Hepatocyte (in vitro differentiated cells): ENCODE measurements around the gene SYT12. TPM values are rescaled to one million over a fixed set of nuclear protein-coding genes. Genes with fewer than 3 reads are reported as not detected.
A peak's percentile ranks its signal among the peaks of the same experiment; 100 is the strongest.

Source experiments
- DNase-seq: peaks from one replicate; pipeline ENCODE4 v3.0.0-alpha.2; 2016; ENCODE audit warnings: low spot score
- H2AFZ ChIP-seq: fragments of 200-600 bp; sonication (generic); 2 replicates; pipeline ENCODE4 v1.6.0; 2016; ENCODE audit warnings: antibody characterized with exemption, mild to moderate bottlenecking
- H3K27ac ChIP-seq: fragments of 200-600 bp; sonication (generic); 2 replicates; pipeline ENCODE4 v1.5.1; 2016; ENCODE audit warnings: mild to moderate bottlenecking
- H3K27me3 ChIP-seq: fragments of 200-600 bp; sonication (generic); 2 replicates; pipeline ENCODE4 v1.6.1; 2016
- H3K36me3 ChIP-seq: fragments of 200-600 bp; sonication (generic); replicated peaks from 2 replicates; pipeline ENCODE4 v1.5.1; 2016; ENCODE audit warnings: low read depth; ENCODE audit not compliant: insufficient read depth
- H3K4me1 ChIP-seq: fragments of 200-600 bp; sonication (generic); 2 replicates; pipeline ENCODE4 v1.5.1; 2016; ENCODE audit warnings: mild to moderate bottlenecking, moderate library complexity; ENCODE audit not compliant: insufficient read depth
- H3K4me2 ChIP-seq: fragments of 200-600 bp; sonication (generic); 2 replicates; pipeline ENCODE4 v1.6.0; 2016
- H3K4me3 ChIP-seq: fragments of 200-600 bp; sonication (generic); 2 replicates; pipeline ENCODE4 v1.5.1; 2016; ENCODE audit warnings: mild to moderate bottlenecking
- H3K79me2 ChIP-seq: fragments of 200-600 bp; sonication (generic); 2 replicates; pipeline ENCODE4 v1.6.0; 2017; ENCODE audit warnings: mild to moderate bottlenecking
- H3K9me2 ChIP-seq: fragments of 200-600 bp; sonication (generic); replicated peaks from 2 replicates; pipeline ENCODE4 v1.6.0; 2017; ENCODE audit warnings: mild to moderate bottlenecking; ENCODE audit not compliant: insufficient read depth
- H3K9me3 ChIP-seq: fragments of 200-600 bp; sonication (generic); 2 replicates; pipeline ENCODE4 v1.5.1; 2016; ENCODE audit warnings: low read depth, mild to moderate bottlenecking
- H4K20me1 ChIP-seq: fragments of 200-600 bp; sonication (generic); 2 replicates; pipeline ENCODE4 v1.6.0; 2016; ENCODE audit warnings: mild to moderate bottlenecking; ENCODE audit not compliant: insufficient read depth, poor library complexity, severe bottlenecking
- EZH2 ChIP-seq: fragments of 200-600 bp; sonication (generic); IDR thresholded peaks from 2 replicates; pipeline ENCODE4 v1.6.1; 2016; ENCODE audit warnings: antibody characterized with exemption, mild to moderate bottlenecking, borderline replicate concordance
- EZH2phosphoT487 ChIP-seq: fragments of 200-600 bp; sonication (generic); IDR thresholded peaks from one replicate; pipeline ENCODE4 v1.6.1; 2018; ENCODE audit warnings: antibody characterized with exemption, mild to moderate bottlenecking, low read depth, moderate library complexity; ENCODE audit not compliant: unreplicated experiment, severe bottlenecking
- WGBS: methylation state at CpG from one replicate; pipeline ENCODE4 v1.1.6; 2016; ENCODE audit warnings: low lambda C conversion rate; ENCODE audit errors: missing lambda C conversion rate; 5-methylcytosine and 5-hydroxymethylcytosine counted together
- polyA plus RNA-seq: library from polyadenylated mRNA; unstranded; fragments of >200 nt; fragmentation: Nextera tagmentation; extraction: Ambion mirVana; gene quantifications from 2 replicates; pipeline ENCODE4 v1.2.1, GENCODE V29; 2016
- total RNA-seq: library from RNA; depleted of rRNA; stranded (reverse); fragments of >200 nt; gene quantifications from 2 replicates; pipeline ENCODE4 v1.2.3, GENCODE V29; 2014
- TF ChIP-seq, protein P1 (sequence below): fragments of 200-600 bp; sonication (generic); IDR thresholded peaks from 2 replicates; pipeline ENCODE4 v1.5.1; 2016; ENCODE audit warnings: antibody characterized with exemption, mild to moderate bottlenecking; ENCODE audit not compliant: poor library complexity

SYT12 gene
- total and polyA plus RNA-seq, 2 experiments from 2014 or later, result 0.27 to 0.50 TPM

DNA sequence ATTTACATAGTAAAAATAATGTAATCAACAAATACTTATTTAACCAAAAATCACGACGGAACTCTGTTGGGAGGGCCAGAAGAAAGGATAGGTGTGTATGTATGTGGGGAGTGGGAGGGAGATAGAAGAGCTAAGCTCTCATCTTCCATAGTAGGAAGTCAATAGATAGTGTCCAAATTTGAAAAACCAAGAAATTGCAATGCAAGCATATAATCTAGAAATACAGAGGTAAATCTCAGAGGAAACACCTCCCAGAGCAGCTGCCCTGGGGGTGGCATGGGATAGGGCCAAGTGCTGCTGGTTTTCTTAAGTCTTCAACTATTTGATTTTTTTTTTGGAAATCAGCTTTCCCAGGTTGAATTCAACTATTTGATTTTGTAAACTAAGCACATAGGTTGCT, 30.9 kb upstream of the SYT12 start:
- no peak for DNase-seq
- no peaks in the 10 kb centered on the region for H3K9me3 ChIP-seq
- H3K36me3 ChIP-seq, result no peaks in the 10 kb centered on the region
- H3K4me2 ChIP-seq, result no peak overlapping the region
- TF ChIP-seq, protein P1, sequence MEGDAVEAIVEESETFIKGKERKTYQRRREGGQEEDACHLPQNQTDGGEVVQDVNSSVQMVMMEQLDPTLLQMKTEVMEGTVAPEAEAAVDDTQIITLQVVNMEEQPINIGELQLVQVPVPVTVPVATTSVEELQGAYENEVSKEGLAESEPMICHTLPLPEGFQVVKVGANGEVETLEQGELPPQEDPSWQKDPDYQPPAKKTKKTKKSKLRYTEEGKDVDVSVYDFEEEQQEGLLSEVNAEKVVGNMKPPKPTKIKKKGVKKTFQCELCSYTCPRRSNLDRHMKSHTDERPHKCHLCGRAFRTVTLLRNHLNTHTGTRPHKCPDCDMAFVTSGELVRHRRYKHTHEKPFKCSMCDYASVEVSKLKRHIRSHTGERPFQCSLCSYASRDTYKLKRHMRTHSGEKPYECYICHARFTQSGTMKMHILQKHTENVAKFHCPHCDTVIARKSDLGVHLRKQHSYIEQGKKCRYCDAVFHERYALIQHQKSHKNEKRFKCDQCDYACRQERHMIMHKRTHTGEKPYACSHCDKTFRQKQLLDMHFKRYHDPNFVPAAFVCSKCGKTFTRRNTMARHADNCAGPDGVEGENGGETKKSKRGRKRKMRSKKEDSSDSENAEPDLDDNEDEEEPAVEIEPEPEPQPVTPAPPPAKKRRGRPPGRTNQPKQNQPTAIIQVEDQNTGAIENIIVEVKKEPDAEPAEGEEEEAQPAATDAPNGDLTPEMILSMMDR, result no peak
- TF ChIP-seq EZH2 (no peak), EZH2phosphoT487 (no peak)
- no peaks in the 10 kb centered on the region for H3K79me2 ChIP-seq
- H4K20me1 ChIP-seq, result no peaks in the 10 kb centered on the region
- no peak overlapping the region for H3K27ac ChIP-seq
- no peaks in the 10 kb centered on the region for H3K27me3 ChIP-seq
- no peaks in the 10 kb centered on the region for H3K4me1 ChIP-seq
- WGBS, result 84% methylated on average over 2 of the region's 2 CpGs
- no peak overlapping the region for H3K4me3 ChIP-seq
- no peaks in the 10 kb centered on the region for H3K9me2 ChIP-seq
- H2AFZ ChIP-seq, result no peak overlapping the region

GRCh38 chr11:66996609-66997273, 26.2 kb upstream of the SYT12 start:
- H3K4me2 ChIP-seq, result no peak overlapping the region
- peak; percentile 31 for DNase-seq
- H3K27ac ChIP-seq, result no peak overlapping the region
- no peaks in the 10 kb centered on the region for H3K4me1 ChIP-seq
- H4K20me1 ChIP-seq, result no peaks in the 10 kb centered on the region
- H3K79me2 ChIP-seq, result no peaks in the 10 kb centered on the region
- H3K4me3 ChIP-seq, result no peak overlapping the region
- TF ChIP-seq, protein P1, result no peak
- TF ChIP-seq EZH2phosphoT487 (no peak), EZH2 (no peak)
- H3K9me2 ChIP-seq, result no peaks in the 10 kb centered on the region
- H3K36me3 ChIP-seq, result no peaks in the 10 kb centered on the region
- no peaks in the 10 kb centered on the region for H3K9me3 ChIP-seq
- no peak overlapping the region for H2AFZ ChIP-seq
- 56% methylated on average over 8 of the region's 8 CpGs for WGBS
- H3K27me3 ChIP-seq, result no peaks in the 10 kb centered on the region

GRCh38 chr11:66999555-66999954, 23.4 kb upstream of the SYT12 start:
- 98% methylated on average over 7 of the region's 7 CpGs for WGBS
- TF ChIP-seq, protein P1, result no peak
- TF ChIP-seq EZH2 (no peak), EZH2phosphoT487 (no peak)

More at GRCh38 chr11:66999555-66999954, 23.4 kb upstream of the SYT12 start:
- no peak overlapping the region for H3K27ac ChIP-seq
- H3K4me3 ChIP-seq, result no peak overlapping the region
- no peak overlapping the region for H3K4me2 ChIP-seq
- no peaks in the 10 kb centered on the region for H3K9me3 ChIP-seq
- no peak for DNase-seq
- no peaks in the 10 kb centered on the region for H3K36me3 ChIP-seq
- no peaks in the 10 kb centered on the region for H3K79me2 ChIP-seq
- H4K20me1 ChIP-seq, result no peaks in the 10 kb centered on the region
- H3K27me3 ChIP-seq, result no peaks in the 10 kb centered on the region
- H3K9me2 ChIP-seq, result no peaks in the 10 kb centered on the region
- no peak overlapping the region for H2AFZ ChIP-seq
- H3K4me1 ChIP-seq, result no peaks in the 10 kb centered on the region
